Neural progenitor cell (in vitro differentiated cells): ENCODE measurements around the gene SLC35E1. TPM values are rescaled to one million over a fixed set of nuclear protein-coding genes. Genes with fewer than 3 reads are reported as not detected.

Experiments used
- DNase-seq: peaks from one replicate; pipeline ENCODE4 v3.0.0-alpha.2; 2016; ENCODE audit warnings: low spot score
- H2AFZ ChIP-seq: fragments of 200-600 bp; sonication (generic); replicated peaks from 2 replicates; pipeline ENCODE4 v1.6.1; 2016; ENCODE audit warnings: antibody characterized with exemption
- H3F3A ChIP-seq: fragments of 200-600 bp; sonication (generic); 2 replicates; pipeline ENCODE4 v1.6.1; 2016; ENCODE audit warnings: antibody characterized with exemption, low read depth
- H3K27ac ChIP-seq: fragments of 200-600 bp; sonication (generic); 2 replicates; pipeline ENCODE4 v1.5.1; 2016; ENCODE audit warnings: mild to moderate bottlenecking
- H3K27me3 ChIP-seq: fragments of 200-600 bp; sonication (generic); 2 replicates; pipeline ENCODE4 v1.6.1; 2016; ENCODE audit warnings: mild to moderate bottlenecking, moderate library complexity
- H3K36me3 ChIP-seq: fragments of 200-600 bp; sonication (generic); 2 replicates; pipeline ENCODE4 v1.5.1; 2016
- H3K4me1 ChIP-seq: fragments of 200-600 bp; sonication (generic); 2 replicates; pipeline ENCODE4 v1.6.1; 2016; ENCODE audit warnings: mixed run types
- H3K4me2 ChIP-seq: fragments of 200-600 bp; sonication (generic); 2 replicates; pipeline ENCODE4 v1.6.1; 2016
- H3K4me3 ChIP-seq: fragments of 200-600 bp; sonication (generic); 2 replicates; pipeline ENCODE4 v1.5.1; 2016
- H3K79me2 ChIP-seq: fragments of 200-600 bp; sonication (generic); 2 replicates; pipeline ENCODE4 v1.6.1; 2016; ENCODE audit warnings: low read depth
- H3K9ac ChIP-seq: fragments of 200-600 bp; sonication (generic); 2 replicates; pipeline ENCODE4 v1.6.1; 2016
- H3K9me3 ChIP-seq: fragments of 200-600 bp; sonication (generic); 2 replicates; pipeline ENCODE4 v1.5.1; 2016; ENCODE audit warnings: low read depth
- H4K20me1 ChIP-seq: fragments of 200-600 bp; sonication (generic); 2 replicates; pipeline ENCODE4 v1.6.1; 2016; ENCODE audit warnings: low read depth
- H3K27ac Mint-ChIP-seq: 3 replicates; pipeline ENCODE4 v1.8.0; 2021; ENCODE audit warnings: mixed read lengths
- H3K27me3 Mint-ChIP-seq: 2 replicates; pipeline ENCODE4 v1.8.0; 2022; ENCODE audit warnings: low read depth, mild to moderate bottlenecking, inconsistent platforms, moderate library complexity, mixed read lengths; ENCODE audit not compliant: insufficient read depth
- H3K36me3 Mint-ChIP-seq: 3 replicates; pipeline ENCODE4 v1.8.0; 2021; ENCODE audit warnings: mixed read lengths
- H3K4me1 Mint-ChIP-seq: 3 replicates; pipeline ENCODE4 v1.8.0; 2021; ENCODE audit warnings: mixed read lengths
- H3K4me3 Mint-ChIP-seq: 3 replicates; pipeline ENCODE4 v1.8.0; 2021; ENCODE audit warnings: mild to moderate bottlenecking, moderate library complexity, mixed read lengths
- H3K9me3 Mint-ChIP-seq: 3 replicates; pipeline ENCODE4 v1.8.0; 2020; ENCODE audit warnings: mixed read lengths
- CTCF ChIP-seq: fragments of 200-600 bp; sonication (generic); IDR thresholded peaks from 2 replicates; pipeline ENCODE4 v1.5.1; 2017; ENCODE audit warnings: antibody characterized with exemption, mild to moderate bottlenecking
- EZH2 ChIP-seq: fragments of 200-600 bp; sonication (generic); IDR thresholded peaks from 2 replicates; pipeline ENCODE4 v1.6.1; 2017; ENCODE audit warnings: antibody characterized with exemption, mild to moderate bottlenecking, moderate library complexity
- EZH2phosphoT487 ChIP-seq: fragments of 200-600 bp; sonication (generic); IDR thresholded peaks from 2 replicates; pipeline ENCODE4 v1.6.1; 2017; ENCODE audit warnings: antibody characterized with exemption
- total RNA-seq: library from RNA; depleted of rRNA; stranded (reverse); fragments of >200 nt; gene quantifications from 2 replicates; pipeline ENCODE4 v1.2.3, GENCODE V29; 2015; ENCODE audit warnings: low replicate concordance

The SLC35E1 gene
- total RNA-seq, 1 donor from 2014 or later: 16.4 TPM

- peaks cover 96% of the 10 kb centered on the region for H3K79me2 ChIP-seq
- H3K27me3 Mint-ChIP-seq: no peaks in the 10 kb centered on the region
- H3K9ac ChIP-seq: no peak overlapping the region
- H3K4me1 Mint-ChIP-seq: peaks cover 6% of the 10 kb centered on the region
- no peak overlapping the region for H3K4me2 ChIP-seq
- H3K4me3 Mint-ChIP-seq: no peak overlapping the region
- H3K27ac Mint-ChIP-seq: no peak overlapping the region
- H3K36me3 Mint-ChIP-seq: no peaks in the 10 kb centered on the region
- no peak overlapping the region for H3K4me3 ChIP-seq
- no peak overlapping the region for H2AFZ ChIP-seq
- no peak for TF ChIP-seq CTCF
- no peak for TF ChIP-seq EZH2
- no peak for TF ChIP-seq EZH2phosphoT487
- H3K9me3 ChIP-seq: no peaks in the 10 kb centered on the region
- H3K36me3 ChIP-seq: no peaks in the 10 kb centered on the region
- H3K27ac ChIP-seq: no peak overlapping the region
- H3F3A ChIP-seq: no peaks in the 10 kb centered on the region
- no peaks in the 10 kb centered on the region for H3K4me1 ChIP-seq
- no peaks in the 10 kb centered on the region for H3K27me3 ChIP-seq
- H3K9me3 Mint-ChIP-seq: no peaks in the 10 kb centered on the region
- DNase-seq: no peak
- H4K20me1 ChIP-seq: peaks cover 82% of the 10 kb centered on the region
Observed at GRCh38 chr19:16612636-16613035, 40.4 kb upstream of the SLC35E1 start.

DNA sequence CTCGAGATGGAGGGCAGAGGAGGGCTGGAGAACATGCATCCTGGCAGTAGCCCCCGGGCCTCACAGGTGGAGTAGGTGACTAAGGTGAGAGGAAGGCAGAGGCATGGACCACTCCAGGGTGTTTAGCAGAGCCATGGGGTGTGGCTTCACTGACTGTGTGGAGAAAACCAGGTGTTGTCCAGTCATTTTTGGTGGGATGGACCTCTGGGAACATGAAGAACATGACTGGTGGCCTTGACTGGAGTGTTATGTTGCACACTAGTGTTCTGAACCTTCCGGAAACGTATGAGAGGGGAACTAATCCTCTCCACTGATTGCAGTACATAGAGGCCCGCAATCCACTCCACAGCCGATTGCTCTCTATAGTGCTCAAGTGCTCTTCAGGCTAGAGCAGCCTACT lies 38.9 kb upstream of the SLC35E1 start:
- Histone ChIP-seq H3K4me1 (no peaks in the 10 kb centered on the region), H2AFZ (no peak overlapping the region), H3K4me3 (no peak overlapping the region), H3K36me3 (no peaks in the 10 kb centered on the region), H3K27me3 (no peaks in the 10 kb centered on the region), H3K27ac (no peak overlapping the region), H3K4me2 (no peak overlapping the region), H3K9ac (no peak overlapping the region), H4K20me1 (peaks cover 80% of the 10 kb centered on the region), H3K79me2 (peaks cover 95% of the 10 kb centered on the region), H3K9me3 (no peaks in the 10 kb centered on the region), H3F3A (no peaks in the 10 kb centered on the region)
- no peaks in the 10 kb centered on the region for H3K36me3 Mint-ChIP-seq
- no peak for DNase-seq
- no peak overlapping the region for H3K27ac Mint-ChIP-seq
- H3K27me3 Mint-ChIP-seq: no peaks in the 10 kb centered on the region
- peaks cover under 1% of the 10 kb centered on the region for H3K4me1 Mint-ChIP-seq
- no peak overlapping the region for H3K4me3 Mint-ChIP-seq
- H3K9me3 Mint-ChIP-seq: no peaks in the 10 kb centered on the region
- TF ChIP-seq EZH2phosphoT487: no peak
- TF ChIP-seq CTCF: no peak
- TF ChIP-seq EZH2: no peak

DNA sequence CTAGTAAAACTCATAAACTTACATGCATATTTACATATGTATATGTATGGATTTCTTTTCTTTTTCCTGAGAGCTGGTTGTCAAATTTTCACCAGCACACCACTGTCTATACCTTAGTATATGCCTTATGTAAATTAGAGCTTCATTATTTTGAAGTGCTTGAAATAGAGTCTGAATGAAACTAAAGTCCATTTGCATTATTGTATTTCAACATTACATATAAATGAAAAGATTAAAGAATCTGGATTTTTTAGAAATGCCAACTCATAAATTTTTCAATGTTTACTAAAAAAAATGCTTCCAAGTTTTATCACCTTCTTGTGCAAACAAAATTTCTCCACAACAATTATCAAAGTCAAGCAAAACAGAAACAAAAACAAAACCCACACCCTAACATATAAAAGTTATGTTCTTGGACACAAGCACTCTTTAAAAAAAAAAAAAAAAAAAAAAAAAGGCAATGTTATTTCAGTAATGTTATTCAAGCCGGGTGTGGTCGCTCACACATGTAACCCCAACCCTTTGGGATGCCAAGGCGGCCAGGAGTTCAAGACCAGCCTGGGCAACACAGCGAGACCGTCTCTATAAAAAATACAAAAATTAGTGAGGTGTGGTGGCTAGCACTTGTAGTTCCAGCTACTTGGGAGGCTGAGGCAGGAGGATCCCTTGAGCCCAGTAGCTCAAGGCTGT lies 37.4 kb upstream of the SLC35E1 start:
- Mint-ChIP-seq H3K9me3 (no peaks in the 10 kb centered on the region), H3K4me3 (no peak overlapping the region), H3K36me3 (no peaks in the 10 kb centered on the region), H3K4me1 (no peaks in the 10 kb centered on the region), H3K27me3 (no peaks in the 10 kb centered on the region), H3K27ac (no peak overlapping the region)
- H3K4me3 ChIP-seq: no peak overlapping the region
- H3F3A ChIP-seq: no peaks in the 10 kb centered on the region
- no peak overlapping the region for H3K4me2 ChIP-seq
- no peaks in the 10 kb centered on the region for H3K36me3 ChIP-seq
- H3K9ac ChIP-seq: no peak overlapping the region
- peaks cover 80% of the 10 kb centered on the region for H4K20me1 ChIP-seq
- H2AFZ ChIP-seq: no peak overlapping the region
- TF ChIP-seq EZH2phosphoT487: no peak
- H3K27me3 ChIP-seq: no peaks in the 10 kb centered on the region
- no peak for DNase-seq
- H3K27ac ChIP-seq: no peak overlapping the region
- no peaks in the 10 kb centered on the region for H3K4me1 ChIP-seq
- peaks cover 94% of the 10 kb centered on the region for H3K79me2 ChIP-seq
- no peaks in the 10 kb centered on the region for H3K9me3 ChIP-seq

GRCh38 chr19:16608290-16608739 lies 36.1 kb upstream of the SLC35E1 start:
- H3K4me3 Mint-ChIP-seq: no peak overlapping the region
- no peak overlapping the region for H3K9ac ChIP-seq
- H3K4me1 Mint-ChIP-seq: no peaks in the 10 kb centered on the region
- no peak for DNase-seq
- peaks cover 92% of the 10 kb centered on the region for H3K79me2 ChIP-seq
- no peak overlapping the region for H3K4me3 ChIP-seq
- no peak overlapping the region for H3K4me2 ChIP-seq
- H3F3A ChIP-seq: no peaks in the 10 kb centered on the region
- H3K4me1 ChIP-seq: no peaks in the 10 kb centered on the region
- no peaks in the 10 kb centered on the region for H3K9me3 ChIP-seq
- H2AFZ ChIP-seq: no peak overlapping the region
- no peaks in the 10 kb centered on the region for H3K36me3 ChIP-seq
- no peaks in the 10 kb centered on the region for H3K9me3 Mint-ChIP-seq
- H3K27ac Mint-ChIP-seq: no peak overlapping the region
- H3K27me3 Mint-ChIP-seq: no peaks in the 10 kb centered on the region
- H3K27me3 ChIP-seq: no peaks in the 10 kb centered on the region
- H3K27ac ChIP-seq: no peak overlapping the region
- H3K36me3 Mint-ChIP-seq: no peaks in the 10 kb centered on the region
- H4K20me1 ChIP-seq: peaks cover 75% of the 10 kb centered on the region
- TF ChIP-seq CTCF (no peak), EZH2 (no peak), EZH2phosphoT487 (no peak)
